Skeletal muscle satellite cell (primary cell): ENCODE results near the gene CRYBG3.
"Not testable (repeated sequence)": the region's sequence is repeated elsewhere in the genome, so short reads cannot be mapped to it uniquely, and the experiment has no call there.

Source experiments
- H3K27me3 ChIP-seq: 2 replicates; pipeline ENCODE4 v1.7.0; 2013; ENCODE audit warnings: low read length; ENCODE audit not compliant: control insufficient read depth, insufficient read depth
- H3K36me3 ChIP-seq: 2 replicates; pipeline ENCODE4 v1.7.0; 2013; ENCODE audit warnings: mild to moderate bottlenecking, control low read depth, low read length; ENCODE audit not compliant: insufficient read depth
- H3K4me1 ChIP-seq: 2 replicates; pipeline ENCODE4 v1.7.0; 2013; ENCODE audit warnings: low read length; ENCODE audit not compliant: control insufficient read depth, insufficient read depth
- H3K4me2 ChIP-seq: 2 replicates; pipeline ENCODE4 v1.7.0; 2013; ENCODE audit warnings: mild to moderate bottlenecking, low read length
- H3K4me3 ChIP-seq: 2 replicates; pipeline ENCODE4 v1.7.0; 2013; ENCODE audit warnings: low read length
- H3K9ac ChIP-seq: 2 replicates; pipeline ENCODE4 v1.7.0; 2013; ENCODE audit warnings: mild to moderate bottlenecking, low read depth, low read length, moderate library complexity
- H3K9me3 ChIP-seq: replicated peaks from 2 replicates; pipeline ENCODE4 v1.7.0; 2013; ENCODE audit warnings: mild to moderate bottlenecking, control low read depth, low read length

Gene CRYBG3

GRCh38 chr3:97901313-97902248, 79.8 kb downstream of the CRYBG3 start:
- no peak overlapping the region for H3K4me2 ChIP-seq
- H3K4me1 ChIP-seq = no peaks in the 10 kb centered on the region
- no peaks in the 10 kb centered on the region for H3K9me3 ChIP-seq
- H3K9ac ChIP-seq = no peak overlapping the region
- no peak overlapping the region for H3K4me3 ChIP-seq
- H3K27me3 ChIP-seq = no peaks in the 10 kb centered on the region
- H3K36me3 ChIP-seq = peaks cover 5% of the 10 kb centered on the region

- not testable (repeated sequence) for H3K4me3 ChIP-seq, H3K36me3 ChIP-seq, H3K9me3 ChIP-seq, H3K27me3 ChIP-seq, H3K4me1 ChIP-seq, H3K4me2 ChIP-seq, H3K9ac ChIP-seq
These were observed 88.0 kb downstream of the CRYBG3 start for GRCh38 chr3:97909830-97910229.

- not testable (repeated sequence) for H3K4me2 ChIP-seq, H3K9ac ChIP-seq
These were observed 88.5 kb downstream of the CRYBG3 start for GRCh38 chr3:97910236-97910831.

GRCh38 chr3:97910931-97911351, 89.1 kb downstream of the CRYBG3 start:
- Histone ChIP-seq H3K9ac (no peak overlapping the region), H3K4me3 (no peak overlapping the region), H3K4me1 (no peaks in the 10 kb centered on the region), H3K4me2 (no peak overlapping the region), H3K9me3 (no peaks in the 10 kb centered on the region), H3K36me3 (peaks cover 8% of the 10 kb centered on the region), H3K27me3 (no peaks in the 10 kb centered on the region)

More at GRCh38 chr3:97910236-97910831, 88.5 kb downstream of the CRYBG3 start:
- H3K4me1 ChIP-seq, H3K4me3 ChIP-seq, H3K36me3 ChIP-seq, H3K9me3 ChIP-seq, H3K27me3 ChIP-seq: not testable (repeated sequence)

GRCh38 chr3:97911459-97911858, 89.6 kb downstream of the CRYBG3 start:
- H3K9ac ChIP-seq = no peak overlapping the region
- peaks cover 8% of the 10 kb centered on the region for H3K36me3 ChIP-seq
- no peaks in the 10 kb centered on the region for H3K4me1 ChIP-seq
- no peaks in the 10 kb centered on the region for H3K9me3 ChIP-seq
- no peaks in the 10 kb centered on the region for H3K27me3 ChIP-seq
- no peak overlapping the region for H3K4me3 ChIP-seq
- H3K4me2 ChIP-seq = no peak overlapping the region

- H3K4me1 ChIP-seq = no peaks in the 10 kb centered on the region
- H3K4me3 ChIP-seq = no peak overlapping the region
- H3K9me3 ChIP-seq = no peaks in the 10 kb centered on the region
- H3K4me2 ChIP-seq = no peak overlapping the region
- no peaks in the 10 kb centered on the region for H3K27me3 ChIP-seq
- no peak overlapping the region for H3K9ac ChIP-seq
- peaks cover 13% of the 10 kb centered on the region for H3K36me3 ChIP-seq
These were observed 92.6 kb downstream of the CRYBG3 start for GRCh38 chr3:97914388-97914787.

GRCh38 chr3:97916576-97916975, 94.8 kb downstream of the CRYBG3 start:
- no peak overlapping the region for H3K4me2 ChIP-seq
- peaks cover 13% of the 10 kb centered on the region for H3K36me3 ChIP-seq
- no peaks in the 10 kb centered on the region for H3K9me3 ChIP-seq
- no peaks in the 10 kb centered on the region for H3K27me3 ChIP-seq
- no peaks in the 10 kb centered on the region for H3K4me1 ChIP-seq
- H3K4me3 ChIP-seq = no peak overlapping the region
- no peak overlapping the region for H3K9ac ChIP-seq

- H3K4me2 ChIP-seq = no peak overlapping the region
- H3K4me1 ChIP-seq = no peaks in the 10 kb centered on the region
- no peak overlapping the region for H3K4me3 ChIP-seq
- no peaks in the 10 kb centered on the region for H3K9me3 ChIP-seq
- H3K36me3 ChIP-seq = peaks cover 13% of the 10 kb centered on the region
- H3K27me3 ChIP-seq = no peaks in the 10 kb centered on the region
- H3K9ac ChIP-seq = no peak overlapping the region
These were observed 96.2 kb downstream of the CRYBG3 start for GRCh38 chr3:97917813-97918536.

GRCh38 chr3:97927704-97928103, 105.9 kb downstream of the CRYBG3 start:
- Histone ChIP-seq H3K36me3 (peaks cover 3% of the 10 kb centered on the region), H3K9ac (no peak overlapping the region), H3K4me3 (no peak overlapping the region), H3K27me3 (no peaks in the 10 kb centered on the region), H3K4me1 (no peaks in the 10 kb centered on the region), H3K9me3 (no peaks in the 10 kb centered on the region), H3K4me2 (no peak overlapping the region)

- H3K4me1 ChIP-seq = no peaks in the 10 kb centered on the region
- H3K27me3 ChIP-seq = no peaks in the 10 kb centered on the region
- H3K4me2 ChIP-seq = no peak overlapping the region
- H3K36me3 ChIP-seq = peaks cover 7% of the 10 kb centered on the region
- no peak overlapping the region for H3K9ac ChIP-seq
- no peaks in the 10 kb centered on the region for H3K9me3 ChIP-seq
- H3K4me3 ChIP-seq = no peak overlapping the region
These were observed 107.2 kb downstream of the CRYBG3 start for GRCh38 chr3:97928986-97929385.

GRCh38 chr3:97930018-97930417, 108.2 kb downstream of the CRYBG3 start:
- H3K4me3 ChIP-seq = no peak overlapping the region
- peaks cover 12% of the 10 kb centered on the region for H3K36me3 ChIP-seq
- no peak overlapping the region for H3K4me2 ChIP-seq
- no peaks in the 10 kb centered on the region for H3K4me1 ChIP-seq
- no peak overlapping the region for H3K9ac ChIP-seq
- H3K27me3 ChIP-seq = no peaks in the 10 kb centered on the region
- no peaks in the 10 kb centered on the region for H3K9me3 ChIP-seq
